Right atrium auricular region (tissue), 2 donors: Measurements from ENCODE around the gene SLC39A13. TPM values are rescaled to one million over a fixed set of nuclear protein-coding genes. Genes with fewer than 3 reads are reported as not detected.

Source experiments
- DNase-seq: peaks from one replicate; pipeline ENCODE4 v3.0.0-alpha.2; 2019; ENCODE audit warnings: low spot score
- H3K27ac ChIP-seq, 2 donors: fragments of 200-600 bp; sonication (generic); 1 replicate in 1 of 2; 2 replicates in 1 of 2; pipeline ENCODE4 v1.5.1; 2016 to 2019
- H3K27me3 ChIP-seq, 2 donors: fragments of 200-600 bp; sonication (generic); one replicate each; pipeline versions ENCODE4 v1.5.1 to v1.6.0; 2017 to 2019
- H3K36me3 ChIP-seq: fragments of 200-600 bp; sonication (generic); one replicate; pipeline ENCODE4 v1.5.1; 2016
- H3K4me1 ChIP-seq, 2 donors: fragments of 200-600 bp; sonication (generic); one replicate each; pipeline versions ENCODE4 v1.5.1 to v1.6.0; 2017 to 2019
- H3K4me3 ChIP-seq, 2 donors: fragments of 200-600 bp; sonication (generic); 1 replicate in 1 of 2; 2 replicates in 1 of 2; pipeline ENCODE4 v1.5.1; 2017 to 2019; ENCODE audit warnings: mild to moderate bottlenecking in 1 of 2, moderate library complexity in 1 of 2
- H3K9me3 ChIP-seq, 2 donors: fragments of 200-600 bp; sonication (generic); one replicate each; pipeline ENCODE4 v1.5.1; 2019
- CTCF ChIP-seq, 2 donors: fragments of 200-600 bp; sonication (generic); IDR thresholded peaks; one replicate each; pipeline ENCODE4 v1.5.1; 2019; ENCODE audit warnings: antibody characterized with exemption in 2 of 2
- total RNA-seq, 2 donors: library from RNA; depleted of rRNA; stranded (reverse); fragments of >200 nt; gene quantifications; one replicate each; pipeline ENCODE4 v1.1.0, GENCODE V29; 2016

The SLC39A13 gene
- total RNA-seq, 2 donors from 2014 or later: 78.4 to 79.8 TPM

GRCh38 chr11:47431356-47432083 lies 23.1 kb downstream of the SLC39A13 start:
- Histone ChIP-seq H3K4me3 (no peak overlapping the region), H3K9me3 (no peaks in the 10 kb centered on the region), H3K27me3 (no peaks in the 10 kb centered on the region), H3K4me1 (peaks cover 0 to 9% of the 10 kb centered on the region in 2 donors), H3K36me3 (no peaks in the 10 kb centered on the region), H3K27ac (no peak overlapping the region)
- no peak for TF ChIP-seq CTCF (IDR thresholded peaks at IDR 0.05)
- DNase-seq: no peak

GRCh38 chr11:47433157-47433556 lies 24.8 kb downstream of the SLC39A13 start:
- Histone ChIP-seq H3K36me3 (no peaks in the 10 kb centered on the region), H3K27ac (no peak overlapping the region), H3K4me1 (peaks cover 0 to 9% of the 10 kb centered on the region in 2 donors), H3K4me3 (no peak overlapping the region), H3K9me3 (no peaks in the 10 kb centered on the region), H3K27me3 (no peaks in the 10 kb centered on the region)
- no peak for TF ChIP-seq CTCF (IDR thresholded peaks at IDR 0.05)
- no peak for DNase-seq

GRCh38 chr11:47434011-47434786 lies 25.8 kb downstream of the SLC39A13 start:
- Histone ChIP-seq H3K27ac (peak overlapping the region in 1 of 2 donors; percentile 23), H3K27me3 (no peaks in the 10 kb centered on the region), H3K9me3 (no peaks in the 10 kb centered on the region), H3K4me1 (peaks cover 0 to 9% of the 10 kb centered on the region in 2 donors), H3K36me3 (no peaks in the 10 kb centered on the region), H3K4me3 (no peak overlapping the region)
- TF ChIP-seq CTCF (IDR thresholded peaks at IDR 0.05): no peak
- no peak for DNase-seq

- Histone ChIP-seq H3K27ac (no peak overlapping the region), H3K4me3 (no peak overlapping the region), H3K4me1 (peaks cover 0 to 9% of the 10 kb centered on the region in 2 donors), H3K9me3 (no peaks in the 10 kb centered on the region), H3K27me3 (no peaks in the 10 kb centered on the region), H3K36me3 (no peaks in the 10 kb centered on the region)
- no peak for TF ChIP-seq CTCF (IDR thresholded peaks at IDR 0.05)
- no peak for DNase-seq
These were observed 27.3 kb downstream of the SLC39A13 start for GRCh38 chr11:47435687-47436086.

GRCh38 chr11:47436726-47437125 lies 28.3 kb downstream of the SLC39A13 start:
- Histone ChIP-seq H3K4me3 (no peak overlapping the region), H3K9me3 (no peaks in the 10 kb centered on the region), H3K36me3 (no peaks in the 10 kb centered on the region), H3K4me1 (peaks cover 0 to 9% of the 10 kb centered on the region in 2 donors), H3K27me3 (no peaks in the 10 kb centered on the region), H3K27ac (no peak overlapping the region)
- no peak for TF ChIP-seq CTCF (IDR thresholded peaks at IDR 0.05)
- DNase-seq: no peak
